Kidney (tissue), 14 donors: Measurements from ENCODE around the gene SCRN2. TPM values are rescaled to one million over a fixed set of nuclear protein-coding genes. Genes with fewer than 3 reads are reported as not detected.

Experiments
- DNase-seq, 5 donors: peaks; one replicate each; pipeline ENCODE4 v3.0.0-alpha.2; 2013 to 2020
- FAIRE-seq: peaks from 2 replicates; lab custom pipeline; 2012; peaks lifted over from hg19 to GRCh38; lab: Jason Lieb, UNC
- H3K27ac ChIP-seq, 2 donors: one replicate each; pipeline ENCODE4 v1.7.0; 2013; ENCODE audit warnings: low read depth in 2 of 2, low read length in 2 of 2, inconsistent platforms in 1 of 2
- H3K27me3 ChIP-seq: one replicate; pipeline ENCODE4 v1.7.1; 2013; ENCODE audit warnings: low read length, inconsistent platforms; ENCODE audit not compliant: control insufficient read depth, insufficient read depth
- H3K36me3 ChIP-seq, 3 donors: one replicate each; pipeline versions ENCODE4 v1.7.0 to v1.7.1; 2013; ENCODE audit warnings: low read length in 3 of 3, control low read depth in 1 of 3, inconsistent platforms in 1 of 3; ENCODE audit not compliant: insufficient read depth in 3 of 3, control insufficient read depth in 2 of 3
- H3K4me1 ChIP-seq, 3 donors: one replicate each; pipeline versions ENCODE4 v1.7.0 to v1.7.1; 2013; ENCODE audit warnings: low read length in 3 of 3, inconsistent platforms in 1 of 3, low read depth in 1 of 3; ENCODE audit not compliant: control insufficient read depth in 2 of 3, insufficient read depth in 2 of 3
- H3K4me3 ChIP-seq, 3 donors: one replicate each; pipeline versions ENCODE4 v1.7.0 to v1.8.1; 2013; ENCODE audit warnings: low read length in 3 of 3, control low read depth in 1 of 3, inconsistent platforms in 1 of 3
- H3K9ac ChIP-seq, 3 donors: one replicate each; pipeline versions ENCODE4 v1.7.0 to v1.7.1; 2013; ENCODE audit warnings: low read length in 3 of 3, control low read depth in 1 of 3, inconsistent platforms in 1 of 3
- H3K9me3 ChIP-seq, 3 donors: one replicate each; pipeline versions ENCODE4 v1.7.0 to v1.7.1; 2013; ENCODE audit warnings: low read length in 3 of 3, control low read depth in 1 of 3, inconsistent platforms in 1 of 3; ENCODE audit not compliant: control insufficient read depth in 2 of 3, insufficient read depth in 1 of 3
- CTCF ChIP-seq: IDR thresholded peaks from 3 replicates; pipeline ENCODE4 v1.5.1; 2012; ENCODE audit warnings: mild to moderate bottlenecking, moderate library complexity, borderline replicate concordance; ENCODE audit not compliant: insufficient read depth; ENCODE audit errors: extremely low read depth
- intact Hi-C: fragments of 100-400 bp; cut with DNase I; formaldehyde crosslinking; loops from one replicate; pipeline ENCODE4 v1.11.1; 2022
- polyA plus RNA-seq: library from polyadenylated mRNA; stranded (reverse); fragments of 350-450 nt; fragmentation: Illumina TruSeq; extraction: RNeasy Lipid Tissue Mini Kit (QIAGEN cat#74804); gene quantifications from one replicate; pipeline ENCODE4 v1.2.3, GENCODE V29; 2014; ENCODE audit warnings: low read depth, low replicate concordance; ENCODE audit not compliant: insufficient read depth
- total RNA-seq: library from RNA; stranded (reverse); fragmentation: NEBNext Ultra II Directional; extraction: Animal tissue kit (Norgen Biotek cat#: 25700); gene quantifications from one replicate; pipeline ENCODE4 v1.2.1, GENCODE V29; 2021
- donor health status: control.
- donor health status: control.
- donor health status: control.
- donor health status: control.
- donor health status: control.
- donor health status: DM: yes; HTN: yes; CAD: no.
- donor health status: Normal renal cell carcinoma (clear cell type).

The SCRN2 gene
- total and polyA plus RNA-seq, 2 donors from 2014 or later = 40.3 to 172 TPM

- H3K9ac ChIP-seq = no peak overlapping the region
- H3K36me3 ChIP-seq = no peaks in the 10 kb centered on the region
- intact Hi-C loops = no loop called here
- H3K4me1 ChIP-seq = no peaks in the 10 kb centered on the region
- H3K27me3 ChIP-seq = no peaks in the 10 kb centered on the region
- H3K4me3 ChIP-seq = no peak overlapping the region
- DNase-seq = no peak
- no peak for FAIRE-seq
- H3K9me3 ChIP-seq = no peaks in the 10 kb centered on the region
- H3K27ac ChIP-seq = no peak overlapping the region
- TF ChIP-seq CTCF = no peak
Observed at GRCh38 chr17:47803751-47804150, 37.3 kb downstream of the SCRN2 start.

GRCh38 chr17:47803201-47803600 is 37.9 kb downstream of the SCRN2 start:
- DNase-seq (no peak), FAIRE-seq (no peak)
- H3K4me1 ChIP-seq = no peaks in the 10 kb centered on the region
- H3K27me3 ChIP-seq = no peaks in the 10 kb centered on the region
- H3K27ac ChIP-seq = no peak overlapping the region
- intact Hi-C loops = no loop called here
- TF ChIP-seq CTCF = no peak
- no peak overlapping the region for H3K4me3 ChIP-seq
- no peak overlapping the region for H3K9ac ChIP-seq
- H3K36me3 ChIP-seq = no peaks in the 10 kb centered on the region
- H3K9me3 ChIP-seq = no peaks in the 10 kb centered on the region

- Histone ChIP-seq H3K4me1 (no peaks in the 10 kb centered on the region), H3K27ac (no peak overlapping the region), H3K27me3 (no peaks in the 10 kb centered on the region), H3K9me3 (no peaks in the 10 kb centered on the region), H3K4me3 (no peak overlapping the region), H3K36me3 (no peaks in the 10 kb centered on the region), H3K9ac (no peak overlapping the region)
- intact Hi-C loops = no loop called here
- peak in 3 of 5 donors; percentile 24 to 59 (median 42) for DNase-seq
- FAIRE-seq = no peak
- TF ChIP-seq CTCF = peak; percentile 32
Observed at GRCh38 chr17:47802341-47803022, 38.6 kb downstream of the SCRN2 start.
